Right atrium auricular region (tissue), 2 donors: ENCODE results near the gene HARBI1. TPM values are rescaled to one million over a fixed set of nuclear protein-coding genes. Genes with fewer than 3 reads are reported as not detected.

ENCODE experiments used
- DNase-seq: peaks from one replicate; pipeline ENCODE4 v3.0.0-alpha.2; 2019; ENCODE audit warnings: low spot score
- H3K27ac ChIP-seq, 2 donors: fragments of 200-600 bp; sonication (generic); 1 replicate in 1 of 2; 2 replicates in 1 of 2; pipeline ENCODE4 v1.5.1; 2016 to 2019
- H3K27me3 ChIP-seq, 2 donors: fragments of 200-600 bp; sonication (generic); one replicate each; pipeline versions ENCODE4 v1.5.1 to v1.6.0; 2017 to 2019
- H3K36me3 ChIP-seq: fragments of 200-600 bp; sonication (generic); one replicate; pipeline ENCODE4 v1.5.1; 2016
- H3K4me1 ChIP-seq, 2 donors: fragments of 200-600 bp; sonication (generic); one replicate each; pipeline versions ENCODE4 v1.5.1 to v1.6.0; 2017 to 2019
- H3K4me3 ChIP-seq, 2 donors: fragments of 200-600 bp; sonication (generic); 1 replicate in 1 of 2; 2 replicates in 1 of 2; pipeline ENCODE4 v1.5.1; 2017 to 2019; ENCODE audit warnings: mild to moderate bottlenecking in 1 of 2, moderate library complexity in 1 of 2
- H3K9me3 ChIP-seq, 2 donors: fragments of 200-600 bp; sonication (generic); one replicate each; pipeline ENCODE4 v1.5.1; 2019
- CTCF ChIP-seq, 2 donors: fragments of 200-600 bp; sonication (generic); IDR thresholded peaks; one replicate each; pipeline ENCODE4 v1.5.1; 2019; ENCODE audit warnings: antibody characterized with exemption in 2 of 2
- total RNA-seq, 2 donors: library from RNA; depleted of rRNA; stranded (reverse); fragments of >200 nt; gene quantifications; one replicate each; pipeline ENCODE4 v1.1.0, GENCODE V29; 2016

HARBI1 gene
- total RNA-seq, 2 donors from 2014 or later, result 2.3 to 3.3 TPM

DNA sequence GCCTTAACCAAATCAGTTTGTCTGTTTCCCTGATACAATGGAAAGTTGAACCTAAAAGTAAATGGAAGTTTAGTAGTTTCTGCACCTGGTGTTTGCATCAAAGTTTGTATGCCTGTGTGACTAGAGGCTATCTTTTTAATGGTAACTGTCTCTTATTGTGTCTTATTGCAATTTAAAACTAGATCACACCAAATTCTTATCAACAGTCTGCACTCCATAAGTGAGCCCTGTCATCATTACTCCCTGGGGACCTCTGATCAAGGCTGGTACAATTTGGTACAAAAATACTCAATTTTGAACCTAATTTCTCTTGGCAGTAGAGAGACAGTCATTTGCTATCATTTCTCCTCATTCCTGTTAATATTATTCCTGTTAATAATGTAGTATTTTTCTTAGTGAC is 45.3 kb upstream of the HARBI1 start:
- Histone ChIP-seq H3K36me3 (peaks cover 44% of the 10 kb centered on the region), H3K27me3 (no peaks in the 10 kb centered on the region), H3K9me3 (no peaks in the 10 kb centered on the region), H3K4me3 (no peak overlapping the region), H3K4me1 (peaks cover 0 to 52% of the 10 kb centered on the region in 2 donors), H3K27ac (no peak overlapping the region)
- TF ChIP-seq CTCF (IDR thresholded peaks at IDR 0.05), result no peak
- DNase-seq, result no peak

DNA sequence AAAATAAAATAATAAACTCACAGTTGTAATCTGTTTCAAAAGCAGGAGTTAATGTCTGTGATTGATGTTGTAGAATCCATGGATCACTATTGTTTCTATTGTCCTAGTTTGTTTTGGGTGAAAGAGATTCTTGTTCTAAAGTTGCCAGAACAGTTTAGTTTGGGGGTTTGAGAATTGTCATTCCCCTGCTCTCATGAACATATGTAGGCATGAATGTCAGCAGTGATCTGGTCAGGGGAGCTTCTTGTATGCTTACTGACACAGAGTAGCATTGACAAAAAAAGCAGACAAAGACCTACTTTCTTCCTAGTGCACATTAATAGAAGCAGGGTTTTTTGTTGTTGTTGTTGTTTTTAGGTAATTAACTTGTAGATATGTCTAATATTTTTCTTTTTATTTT is 44.8 kb upstream of the HARBI1 start:
- no peak overlapping the region for H3K4me3 ChIP-seq
- H3K27ac ChIP-seq, result peak overlapping the region; percentile 3 to 70
- H3K36me3 ChIP-seq, result peaks cover 49% of the 10 kb centered on the region
- DNase-seq, result no peak
- H3K9me3 ChIP-seq, result no peaks in the 10 kb centered on the region
- no peak for TF ChIP-seq CTCF (IDR thresholded peaks at IDR 0.05)
- H3K4me1 ChIP-seq, result peaks cover 0 to 52% of the 10 kb centered on the region in 2 donors
- H3K27me3 ChIP-seq, result no peaks in the 10 kb centered on the region

DNA sequence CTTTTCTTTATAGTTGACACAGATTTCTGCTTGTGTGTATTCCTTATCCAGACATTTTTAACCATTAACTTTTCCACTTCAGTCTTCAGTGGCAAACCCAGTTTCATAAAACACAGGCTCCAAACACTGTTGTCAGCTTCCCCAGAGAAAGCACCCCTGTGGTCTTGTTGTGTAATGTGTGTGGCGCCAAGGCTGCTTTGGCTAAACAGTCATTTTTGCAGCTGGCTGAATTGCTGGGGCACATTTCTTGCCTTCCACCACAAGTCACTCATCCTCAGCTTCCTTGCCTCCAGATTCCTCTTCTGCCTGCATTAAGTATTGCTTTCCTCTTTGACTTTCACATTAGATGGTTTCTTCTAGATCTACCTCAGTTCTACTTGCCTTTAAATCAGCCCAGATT is 42.9 kb upstream of the HARBI1 start:
- TF ChIP-seq CTCF (IDR thresholded peaks at IDR 0.05), result no peak
- H3K9me3 ChIP-seq, result no peaks in the 10 kb centered on the region
- peak; percentile 85 for DNase-seq

GRCh38 chr11:46658259-46658658 is 41.2 kb upstream of the HARBI1 start:
- DNase-seq, result no peak
- TF ChIP-seq CTCF (IDR thresholded peaks at IDR 0.05), result no peak

More for the DNA sequence above, 42.9 kb upstream of the HARBI1 start:
- Histone ChIP-seq H3K27ac (peak overlapping the region; percentile 46 to 70), H3K36me3 (peaks cover 52% of the 10 kb centered on the region), H3K4me3 (no peak overlapping the region), H3K4me1 (peaks cover 0 to 43% of the 10 kb centered on the region in 2 donors), H3K27me3 (no peaks in the 10 kb centered on the region)

DNA sequence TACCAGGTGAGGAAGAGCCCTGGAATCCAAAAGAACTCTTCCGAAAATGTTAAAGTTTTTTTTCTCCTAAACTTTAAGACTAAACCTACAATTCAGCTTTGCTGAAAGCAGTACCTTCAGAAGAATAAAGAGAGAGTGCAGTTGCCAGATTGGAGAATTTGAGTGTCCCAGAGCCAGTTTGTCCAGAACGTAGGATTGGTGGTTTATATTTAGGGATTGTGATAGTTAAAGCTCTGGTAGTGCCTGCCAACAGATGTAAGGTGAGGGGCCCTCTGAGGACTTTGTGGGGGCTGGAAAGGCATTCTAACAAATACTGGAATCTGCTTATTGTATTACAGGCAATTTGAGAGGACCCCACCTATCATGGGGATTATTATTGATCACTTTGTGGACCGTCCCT is 40.2 kb upstream of the HARBI1 start:
- no peak for TF ChIP-seq CTCF (IDR thresholded peaks at IDR 0.05)
- Histone ChIP-seq H3K4me1 (peaks cover 0 to 27% of the 10 kb centered on the region in 2 donors), H3K4me3 (no peak overlapping the region), H3K27me3 (no peaks in the 10 kb centered on the region), H3K27ac (peak overlapping the region; percentile 42 to 70), H3K36me3 (peaks cover 70% of the 10 kb centered on the region), H3K9me3 (no peaks in the 10 kb centered on the region)
- DNase-seq, result no peak

More at GRCh38 chr11:46658259-46658658, 41.2 kb upstream of the HARBI1 start:
- Histone ChIP-seq H3K9me3 (no peaks in the 10 kb centered on the region), H3K36me3 (peaks cover 61% of the 10 kb centered on the region), H3K4me1 (peaks cover 0 to 27% of the 10 kb centered on the region in 2 donors), H3K27me3 (no peaks in the 10 kb centered on the region), H3K4me3 (no peak overlapping the region), H3K27ac (peak overlapping the region; percentile 57 to 70)

GRCh38 chr11:46655631-46656030 is 38.6 kb upstream of the HARBI1 start:
- H3K27me3 ChIP-seq, result no peaks in the 10 kb centered on the region
- DNase-seq, result no peak
- H3K9me3 ChIP-seq, result no peaks in the 10 kb centered on the region
- H3K4me1 ChIP-seq, result peaks cover 0 to 28% of the 10 kb centered on the region in 2 donors
- H3K4me3 ChIP-seq, result no peak overlapping the region
- H3K36me3 ChIP-seq, result peaks cover 86% of the 10 kb centered on the region
- no peak for TF ChIP-seq CTCF (IDR thresholded peaks at IDR 0.05)
- H3K27ac ChIP-seq, result peak overlapping the region in 1 of 2 donors; percentile 70
